Gastroesophageal sphincter (tissue), 3 donors: ENCODE results near the gene TTC9.

Source experiments
- POLR2A ChIP-seq, 2 donors: fragments of 450-650 bp; IDR thresholded peaks; one replicate each; pipeline ENCODE4 v1.6.1; 2017; ENCODE audit warnings: antibody characterized with exemption in 2 of 2, mild to moderate bottlenecking in 2 of 2, moderate library complexity in 1 of 2
- TF ChIP-seq, protein P1 (sequence below), 4 experiments: fragments of 200-600 bp in 2 of 4; fragments of 450-650 bp in 2 of 4; sonication (generic) in 1 of 4; IDR thresholded peaks; one replicate each; pipeline ENCODE4 v1.5.1; 2017 to 2019; ENCODE audit warnings: antibody characterized with exemption in 4 of 4, mild to moderate bottlenecking in 2 of 4, moderate library complexity in 2 of 4

- no peak for TF ChIP-seq POLR2A (IDR thresholded peaks at IDR 0.05)
- TF ChIP-seq, protein P1, sequence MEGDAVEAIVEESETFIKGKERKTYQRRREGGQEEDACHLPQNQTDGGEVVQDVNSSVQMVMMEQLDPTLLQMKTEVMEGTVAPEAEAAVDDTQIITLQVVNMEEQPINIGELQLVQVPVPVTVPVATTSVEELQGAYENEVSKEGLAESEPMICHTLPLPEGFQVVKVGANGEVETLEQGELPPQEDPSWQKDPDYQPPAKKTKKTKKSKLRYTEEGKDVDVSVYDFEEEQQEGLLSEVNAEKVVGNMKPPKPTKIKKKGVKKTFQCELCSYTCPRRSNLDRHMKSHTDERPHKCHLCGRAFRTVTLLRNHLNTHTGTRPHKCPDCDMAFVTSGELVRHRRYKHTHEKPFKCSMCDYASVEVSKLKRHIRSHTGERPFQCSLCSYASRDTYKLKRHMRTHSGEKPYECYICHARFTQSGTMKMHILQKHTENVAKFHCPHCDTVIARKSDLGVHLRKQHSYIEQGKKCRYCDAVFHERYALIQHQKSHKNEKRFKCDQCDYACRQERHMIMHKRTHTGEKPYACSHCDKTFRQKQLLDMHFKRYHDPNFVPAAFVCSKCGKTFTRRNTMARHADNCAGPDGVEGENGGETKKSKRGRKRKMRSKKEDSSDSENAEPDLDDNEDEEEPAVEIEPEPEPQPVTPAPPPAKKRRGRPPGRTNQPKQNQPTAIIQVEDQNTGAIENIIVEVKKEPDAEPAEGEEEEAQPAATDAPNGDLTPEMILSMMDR (IDR thresholded peaks at IDR 0.05), result no peak
These were observed 43.9 kb downstream of the TTC9 start for GRCh38 chr14:70685474-70686197.
